A549 treated with AZD2906 at 1 μM for 4 hours (cell line): ENCODE measurements around the gene CST9L. TPM values are rescaled to one million over a fixed set of nuclear protein-coding genes. Genes with fewer than 3 reads are reported as not detected.

ENCODE experiments used
- total RNA-seq: library from RNA; stranded (reverse); fragments of 200-300 nt; extraction: Qiagen RNA extraction; gene quantifications from 5 replicates; pipeline ENCODE4 v1.2.3, GENCODE V29; 2022

The CST9L gene, protein sequence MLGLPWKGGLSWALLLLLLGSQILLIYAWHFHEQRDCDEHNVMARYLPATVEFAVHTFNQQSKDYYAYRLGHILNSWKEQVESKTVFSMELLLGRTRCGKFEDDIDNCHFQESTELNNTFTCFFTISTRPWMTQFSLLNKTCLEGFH
- total RNA-seq = not detected in 5 replicates

DNA sequence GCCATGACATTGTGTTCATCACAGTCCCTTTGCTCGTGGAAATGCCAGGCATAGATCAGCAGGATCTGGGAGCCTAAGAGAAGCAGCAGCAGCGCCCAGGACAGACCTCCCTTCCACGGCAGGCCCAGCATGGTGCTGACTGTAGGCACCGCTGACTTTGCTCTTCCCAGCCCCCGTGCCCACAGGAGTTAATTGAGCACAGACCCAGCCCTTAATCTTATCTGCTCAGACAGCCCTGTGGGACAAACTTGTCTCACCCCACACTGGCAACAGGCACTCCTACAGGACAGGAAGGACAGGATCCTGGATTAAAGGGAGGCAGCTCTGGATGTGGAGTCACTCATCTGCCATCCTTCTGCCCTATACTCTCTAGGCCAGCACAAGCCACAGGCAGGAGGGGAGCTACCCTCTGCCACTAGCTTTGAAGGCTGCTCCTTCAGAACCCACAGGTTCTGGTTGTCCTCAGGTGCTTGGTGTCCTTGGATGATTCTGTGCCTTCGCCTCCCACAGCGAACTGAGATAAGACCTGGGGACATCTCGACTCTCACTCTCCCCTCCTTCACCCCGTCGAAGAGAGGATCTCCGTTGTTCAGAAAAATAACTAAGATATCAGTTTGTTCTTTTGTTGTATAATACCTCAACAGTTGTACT lies at the start of gene CST9L:
TSS of gene CST9L (minus strand) at position 165 of the 651 bp plus-strand sequence. CDS start at position 131, 34 bp downstream.

DNA sequence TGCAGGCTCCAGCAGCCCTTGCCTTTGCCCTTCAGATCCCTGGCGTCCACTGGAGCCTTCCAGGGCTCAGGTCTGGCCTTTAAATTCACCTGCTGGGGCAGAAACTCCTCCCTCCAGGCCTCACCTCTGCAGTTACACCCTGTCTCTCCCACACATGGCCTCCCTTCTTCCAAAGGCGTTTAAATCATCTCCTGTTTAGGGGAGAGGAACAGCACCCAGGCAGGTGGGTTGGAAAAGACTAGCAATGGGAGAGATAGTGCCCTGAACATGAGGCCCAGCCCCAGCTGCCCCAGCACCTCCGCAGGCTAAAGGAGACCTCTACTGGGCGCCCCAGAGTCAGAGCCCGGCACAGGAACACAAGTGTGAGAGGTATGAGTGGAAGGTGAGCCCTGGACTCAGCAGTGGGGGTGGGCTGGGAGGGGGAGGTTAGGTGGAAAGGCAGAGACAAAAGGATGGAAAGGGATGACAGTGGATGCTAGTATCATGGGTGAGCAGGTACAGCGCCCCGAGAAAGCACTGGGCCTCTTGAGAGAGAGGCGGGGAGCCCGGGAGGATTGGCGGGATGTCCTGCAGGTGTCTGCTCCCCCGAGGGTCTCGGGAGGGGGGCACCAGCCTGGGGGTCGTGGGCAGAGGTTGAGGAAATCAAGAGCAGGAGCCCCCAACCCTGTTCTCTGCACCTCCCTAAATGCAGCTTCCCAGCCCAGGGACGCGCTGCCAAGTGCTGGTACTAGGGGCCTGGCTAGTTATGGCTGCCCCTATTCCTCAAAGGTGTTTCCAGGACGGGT lies 37.8 kb upstream of the CST9L start, which contains the start of gene CST9:
TSS of gene CST9 (minus strand) at position 51 of the 785 bp plus-strand sequence. CDS start 53 bp downstream, outside the sequence.

Other genes with a start within 250 kb of the CST9L start
- 53.6 to 74.5 TPM (median 69.4 TPM) in 5 replicates for gene NXT1, start 217.7 kb downstream of the CST9L start, total RNA-seq
- 9.8 to 12.1 TPM (median 10.5 TPM) in 5 replicates for gene GZF1, start 206.3 kb downstream of the CST9L start, total RNA-seq
- 2.6 to 3.7 TPM (median 3.5 TPM) in 5 replicates for gene NAPB, start 147.0 kb downstream of the CST9L start, total RNA-seq
- gene CSTL1, start 128.8 kb downstream of the CST9L start, total RNA-seq = not detected in 5 replicates
- gene CST11, start 115.6 kb downstream of the CST9L start, total RNA-seq = not detected in 5 replicates
- not detected in 5 replicates for gene CST8, start 77.4 kb downstream of the CST9L start, total RNA-seq
- gene CST9, start 37.4 kb upstream of the CST9L start, total RNA-seq = not detected in 5 replicates
- 240 to 466 TPM (median 438 TPM) in 5 replicates for gene CST3, start 69.5 kb upstream of the CST9L start, total RNA-seq
- 0.14 TPM in 1 of 5 replicates, not detected in the others for gene CST4, start 120.6 kb upstream of the CST9L start, total RNA-seq
- gene CST1, start 182.5 kb upstream of the CST9L start, total RNA-seq = 0.80 to 2.1 TPM (median 1.2 TPM) in 5 replicates